HG02840 (cell line): ENCODE measurements around the gene S100A16.
A peak's percentile ranks its signal among the peaks of the same experiment; 100 is the strongest.

Experiments used
- ATAC-seq: cut with Tn5 transposase; IDR thresholded peaks from one replicate; pipeline ENCODE4 v1.9.1; 2021; ENCODE audit warnings: mild to moderate bottlenecking, moderate library complexity, moderate number of reproducible peaks; ENCODE audit not compliant: unreplicated experiment, low FRiP score

The S100A16 gene

DNA sequence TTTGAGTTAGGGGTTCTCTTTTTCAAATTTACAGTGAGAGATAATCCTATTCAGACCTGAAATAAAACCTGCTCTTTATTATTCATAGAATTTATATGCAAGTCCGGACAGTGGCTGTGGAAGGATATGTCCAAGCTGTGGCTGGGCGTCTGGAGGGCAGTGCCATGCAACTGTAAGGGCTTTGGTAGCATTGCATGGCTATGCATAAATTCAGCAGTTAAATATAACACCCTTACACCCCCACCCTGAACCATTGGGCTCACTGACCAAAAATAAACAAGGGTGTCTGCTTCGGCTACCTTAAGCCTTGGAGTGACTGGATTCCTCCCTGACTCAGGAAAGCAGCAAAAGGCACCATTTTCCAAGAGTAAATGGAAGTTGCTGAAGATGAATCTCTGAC is 26.3 kb upstream of the S100A16 start:
- no peak for ATAC-seq

DNA sequence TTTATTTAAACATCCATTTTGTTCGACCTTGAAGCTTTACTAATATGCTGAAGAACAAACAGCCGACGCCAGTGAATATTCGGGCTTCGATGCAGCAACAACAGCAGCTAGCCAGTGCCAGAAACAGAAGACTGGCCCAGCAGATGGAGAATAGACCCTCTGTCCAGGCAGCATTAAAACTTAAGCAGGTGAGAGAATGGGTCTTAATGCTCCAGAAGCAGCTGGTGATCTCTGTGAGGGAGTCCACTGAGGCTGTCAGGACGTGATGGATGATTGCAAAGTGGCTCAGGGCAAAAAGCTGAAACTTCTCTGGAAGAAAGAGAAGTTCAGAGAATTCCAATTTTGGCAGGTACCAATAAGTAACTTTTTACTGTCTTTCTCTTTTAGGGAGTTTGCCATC is 25.3 kb upstream of the S100A16 start:
- no peak for ATAC-seq

DNA sequence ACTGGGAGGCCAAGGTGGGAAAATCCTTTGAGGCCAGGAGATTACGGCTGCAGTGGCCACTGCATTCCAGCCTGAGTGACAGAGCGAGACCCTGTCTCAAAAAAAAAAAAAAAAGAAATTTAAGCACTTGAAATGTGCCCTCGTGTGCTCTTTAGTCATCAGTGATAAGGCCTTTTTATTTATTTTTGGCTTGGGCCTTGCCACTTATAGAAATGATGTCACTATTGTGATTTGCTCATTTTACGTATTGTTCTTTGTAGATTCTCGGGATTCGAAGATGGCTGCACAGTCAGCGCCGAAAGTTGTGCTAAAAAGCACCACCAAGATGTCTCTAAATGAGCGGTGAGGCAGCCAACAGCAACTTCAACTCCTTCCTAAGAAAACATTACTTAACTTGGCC is 23.4 kb upstream of the S100A16 start:
- ATAC-seq: no peak

DNA sequence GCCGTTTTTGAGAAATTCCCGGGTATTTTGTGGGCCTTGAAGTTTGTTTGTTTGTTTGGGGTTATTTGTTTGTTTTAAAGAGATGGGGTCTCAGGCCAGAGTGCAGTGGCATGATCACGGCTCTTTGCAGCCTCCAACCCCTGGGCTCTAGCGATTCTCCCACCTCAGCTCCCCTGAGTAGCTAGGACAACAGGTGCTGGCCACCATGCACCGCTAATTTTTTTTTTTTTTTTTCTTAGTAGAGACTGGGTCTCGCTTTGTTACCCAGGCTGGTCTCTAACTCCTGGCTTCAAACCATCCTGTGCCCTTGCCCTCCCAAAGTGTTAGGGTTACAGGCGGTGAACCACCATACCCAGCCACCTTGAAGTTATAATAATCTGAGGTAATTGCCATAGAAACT is 22.9 kb upstream of the S100A16 start:
- ATAC-seq: no peak

DNA sequence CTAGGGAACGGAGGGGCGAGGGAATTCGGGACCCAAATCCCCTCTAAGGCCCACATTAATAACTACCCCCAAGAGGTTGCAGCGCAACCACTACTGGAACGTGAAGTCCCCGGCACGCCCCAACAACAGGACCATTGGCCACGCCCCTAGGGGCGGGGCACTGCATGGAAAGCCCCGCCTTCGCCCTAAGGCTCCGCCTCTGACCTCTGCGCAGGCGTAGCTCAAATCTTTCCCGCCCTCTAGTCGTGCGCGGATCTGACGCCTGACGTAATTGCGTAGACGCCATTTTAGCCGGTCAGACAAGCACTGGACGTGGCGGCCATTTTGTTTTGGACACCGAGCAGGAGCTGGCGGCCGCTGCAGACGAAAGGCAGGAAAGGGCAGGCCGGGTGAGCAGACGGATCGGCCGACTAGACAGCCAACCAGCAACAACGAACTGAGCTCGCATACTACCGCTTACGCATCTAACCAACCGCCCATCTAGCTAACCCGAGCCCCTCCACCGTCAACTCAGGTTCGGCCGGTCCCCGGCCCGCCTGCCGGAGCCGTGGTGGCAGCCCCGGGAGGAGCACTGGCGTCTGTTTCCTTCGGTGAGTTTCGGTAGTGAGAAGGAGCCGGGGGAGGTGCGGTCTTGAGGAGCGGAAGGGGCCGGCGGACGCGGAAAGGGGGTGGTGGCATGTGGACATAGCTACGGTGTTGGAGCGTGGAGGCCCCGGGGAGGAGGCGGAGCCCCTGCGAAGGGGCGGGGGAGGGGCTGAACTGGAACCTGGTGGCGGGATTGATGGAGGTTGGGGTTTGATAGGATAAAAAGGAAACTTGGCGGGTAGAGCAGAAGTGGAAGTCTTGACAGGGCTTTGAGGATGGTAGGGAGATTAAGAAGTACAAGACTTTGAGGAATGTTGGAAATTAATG is 21.1 kb upstream of the S100A16 start, which contains the start of gene CHTOP:
TSS of gene CHTOP (plus strand) at position 313 of the 912 bp plus-strand sequence. CDS start 2,523 bp downstream, outside the sequence.
- peak; percentile 92 for ATAC-seq

DNA sequence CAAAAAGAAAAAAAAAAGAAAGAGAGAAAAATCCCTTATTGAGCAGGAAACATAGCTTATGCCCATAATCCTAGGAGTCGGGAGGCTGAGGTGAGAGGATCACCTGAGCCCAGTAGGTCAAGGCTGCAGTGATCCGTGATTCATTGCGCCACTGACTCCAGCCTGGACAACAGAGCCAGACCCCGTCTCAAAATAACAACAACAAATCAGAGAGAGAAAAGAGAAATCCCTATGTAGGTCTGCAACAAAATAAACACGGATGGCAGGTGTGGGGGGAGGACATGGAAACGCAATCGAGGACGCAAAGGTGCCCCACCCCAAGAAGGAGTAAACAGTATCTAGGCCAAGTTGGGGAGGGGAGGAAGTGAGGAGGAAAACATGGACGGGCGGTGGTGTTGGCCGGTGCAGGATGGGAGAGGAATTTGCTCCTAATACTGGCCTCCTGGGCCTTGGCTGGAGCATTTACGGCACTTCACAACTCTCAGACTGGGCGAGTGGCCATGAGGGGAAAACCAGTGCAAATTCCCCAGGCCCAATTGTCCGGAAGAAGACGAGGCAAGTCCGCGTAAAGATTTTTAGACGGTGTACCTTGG is 20.3 kb upstream of the S100A16 start:
- ATAC-seq: no peak

DNA sequence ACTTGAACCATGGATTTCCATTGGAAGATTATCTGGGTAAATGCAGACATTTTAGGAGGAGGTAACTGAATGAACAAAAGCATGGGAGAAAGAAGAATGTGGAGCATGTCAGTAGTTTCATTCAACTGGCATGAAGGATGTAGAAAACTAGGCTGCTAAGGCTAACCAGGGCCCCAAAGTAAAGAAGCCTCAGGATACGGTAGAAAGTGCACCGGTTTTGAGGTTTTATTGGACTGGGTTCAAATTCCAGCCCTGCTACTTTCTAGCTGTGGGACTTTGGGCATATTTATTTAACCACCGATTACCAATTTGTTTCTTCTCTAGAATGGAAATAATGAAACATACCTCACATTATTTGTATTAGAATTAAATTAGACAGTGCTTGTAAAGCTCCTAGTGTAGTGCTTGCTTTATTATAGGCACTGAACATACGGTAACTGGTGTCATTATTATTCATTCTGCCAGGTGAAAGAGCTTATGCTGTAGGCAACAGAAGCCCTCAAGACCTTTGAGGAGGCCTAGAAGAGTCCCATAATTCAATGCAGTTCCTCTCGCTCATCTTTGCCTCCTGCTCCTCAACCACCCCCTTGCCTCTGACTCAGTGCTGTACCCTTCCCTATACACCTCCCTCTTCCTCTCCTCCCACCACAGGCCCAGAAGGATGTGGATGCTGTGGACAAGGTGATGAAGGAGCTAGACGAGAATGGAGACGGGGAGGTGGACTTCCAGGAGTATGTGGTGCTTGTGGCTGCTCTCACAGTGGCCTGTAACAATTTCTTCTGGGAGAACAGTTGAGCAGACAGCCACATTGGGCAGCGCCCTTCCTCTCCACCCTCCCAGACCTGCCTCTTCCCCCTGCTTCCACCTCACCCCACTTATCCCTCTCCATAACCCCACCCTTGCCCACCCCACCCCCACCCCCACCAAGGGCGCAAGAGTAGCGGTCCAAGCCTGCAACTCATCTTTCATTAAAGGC is 18.4 kb upstream of the S100A16 start:
- ATAC-seq: no peak

DNA sequence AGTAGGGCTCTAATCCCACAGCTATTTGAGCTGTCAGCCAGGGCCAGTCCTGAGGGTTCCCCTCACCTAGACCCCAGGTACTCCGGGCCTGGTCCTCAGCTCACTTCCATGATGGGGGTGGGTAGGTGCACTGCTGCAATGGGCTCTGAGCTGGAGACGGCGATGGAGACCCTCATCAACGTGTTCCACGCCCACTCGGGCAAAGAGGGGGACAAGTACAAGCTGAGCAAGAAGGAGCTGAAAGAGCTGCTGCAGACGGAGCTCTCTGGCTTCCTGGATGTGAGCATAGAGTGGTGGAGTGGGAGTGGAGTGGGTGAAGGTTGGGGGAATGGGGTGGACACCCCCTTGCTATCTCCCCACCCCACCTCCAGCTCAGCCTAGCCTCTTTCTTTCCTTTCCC is 17.4 kb upstream of the S100A16 start:
- no peak for ATAC-seq

DNA sequence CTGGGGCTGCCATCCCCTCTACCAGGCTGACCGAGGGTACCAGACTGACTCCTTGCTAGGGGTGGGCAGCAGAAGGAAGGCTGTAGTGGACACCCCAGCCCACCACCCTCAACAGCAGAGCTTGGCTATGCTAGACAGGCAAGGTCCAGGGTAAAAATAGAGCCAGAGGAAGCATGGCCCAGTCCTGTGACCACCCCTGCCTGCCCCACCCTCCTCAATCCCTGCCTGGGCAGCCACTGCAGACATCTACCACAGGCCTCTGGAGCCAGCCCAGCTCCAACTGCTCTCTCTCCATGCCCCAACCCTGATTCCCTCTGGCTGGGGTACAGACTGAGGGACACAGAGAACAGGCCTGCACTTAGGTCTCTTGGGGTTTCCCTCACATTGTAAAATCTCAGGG is 17.0 kb upstream of the S100A16 start:
- no peak for ATAC-seq

DNA sequence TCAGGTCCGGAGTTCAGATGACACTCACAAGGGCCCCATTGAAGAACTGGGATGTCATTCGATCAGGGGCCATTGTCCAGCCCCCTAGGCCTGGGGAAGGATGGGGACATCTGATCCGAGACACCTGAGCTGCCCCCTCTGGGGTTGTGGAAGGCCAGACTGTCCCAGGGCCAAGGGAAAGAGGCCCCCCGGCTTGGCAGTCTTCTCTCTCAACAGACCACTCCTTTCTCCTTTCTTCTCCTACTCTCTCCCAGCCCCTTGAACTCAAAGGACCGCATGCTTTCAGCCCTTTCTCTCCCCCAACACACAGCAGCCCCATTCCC is 16.4 kb upstream of the S100A16 start:
- no peak for ATAC-seq

DNA sequence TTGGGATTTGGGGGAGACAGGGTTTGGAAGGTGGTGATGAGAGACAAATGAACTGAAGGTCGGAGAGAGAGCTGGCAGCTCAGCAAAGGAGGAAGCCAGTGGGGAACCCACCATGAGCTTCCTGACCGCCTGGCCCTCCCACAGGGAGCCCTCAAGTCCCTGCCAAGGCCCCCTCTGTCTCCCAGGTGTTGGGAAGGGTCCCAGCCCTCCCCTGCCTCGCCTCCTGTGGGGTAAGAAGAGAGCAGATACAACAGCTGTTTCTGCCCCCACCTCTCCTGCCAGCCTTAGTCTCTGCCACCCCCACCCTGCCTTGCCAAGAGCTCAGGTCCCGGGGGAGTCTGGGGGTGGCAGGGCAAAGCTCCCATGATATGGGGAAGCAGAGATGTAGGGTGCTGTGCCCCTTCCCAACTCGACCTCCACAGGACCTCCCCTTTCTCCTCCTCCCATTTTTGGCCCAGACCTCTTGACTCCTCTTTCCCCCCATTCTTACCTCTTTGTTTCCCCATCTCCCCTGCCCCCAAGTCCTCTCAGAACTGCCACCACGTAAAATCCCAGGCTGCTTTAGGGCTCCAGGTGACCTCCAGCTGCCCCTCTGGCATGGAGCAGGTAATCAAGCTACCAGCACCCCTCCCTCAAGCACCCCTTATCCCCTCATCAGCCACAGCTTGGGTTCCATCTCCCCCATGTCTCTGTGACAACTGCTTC is 15.9 kb upstream of the S100A16 start:
- ATAC-seq: no peak

DNA sequence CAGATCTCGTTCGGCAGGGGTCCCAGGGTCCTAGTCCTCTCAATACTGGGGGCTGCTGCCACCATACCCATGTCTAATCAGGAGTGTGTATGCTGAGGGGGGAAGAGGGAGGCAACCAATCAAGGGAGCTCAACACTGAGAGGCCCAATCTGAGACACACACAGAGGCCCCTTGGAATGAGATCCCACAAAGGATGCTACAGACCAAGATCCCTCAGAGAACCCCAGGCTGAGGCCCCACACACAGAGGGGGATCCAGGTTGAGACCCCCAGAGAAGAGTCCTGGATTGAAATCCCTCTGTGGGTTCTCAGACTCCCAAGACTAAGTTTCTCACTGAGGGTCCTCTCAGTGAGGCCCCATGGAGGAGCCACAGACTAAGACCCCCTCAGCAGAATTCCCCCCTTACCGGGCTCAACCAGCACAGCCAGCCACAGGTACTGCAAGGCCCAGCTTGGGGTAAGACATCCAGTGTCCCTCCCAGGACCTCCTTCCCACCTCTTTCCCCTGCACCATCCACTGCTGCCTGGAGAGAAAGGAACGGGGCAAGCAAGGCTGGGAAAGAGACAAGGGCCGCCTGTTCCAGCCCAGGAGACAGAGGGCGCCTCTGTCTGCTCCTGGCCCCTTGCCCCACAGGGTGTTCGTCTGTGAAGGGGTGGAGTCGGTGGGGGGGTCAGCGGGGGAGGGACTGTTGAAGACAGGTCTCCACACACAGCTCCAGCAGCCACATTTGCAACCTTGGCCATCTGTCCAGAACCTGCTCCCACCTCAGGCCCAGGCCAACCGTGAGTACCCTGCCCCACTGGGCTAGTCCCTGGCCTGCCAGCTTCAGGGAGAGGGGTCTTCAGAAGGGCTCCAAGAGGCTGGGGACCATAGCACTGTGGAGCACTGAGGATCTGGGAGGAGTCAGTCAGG is 15.0 kb upstream of the S100A16 start, which contains the start of gene S100A1:
TSS of gene S100A1 (plus strand) at position 720 of the 912 bp plus-strand sequence. CDS start 2,088 bp downstream, outside the sequence.
- ATAC-seq: no peak

DNA sequence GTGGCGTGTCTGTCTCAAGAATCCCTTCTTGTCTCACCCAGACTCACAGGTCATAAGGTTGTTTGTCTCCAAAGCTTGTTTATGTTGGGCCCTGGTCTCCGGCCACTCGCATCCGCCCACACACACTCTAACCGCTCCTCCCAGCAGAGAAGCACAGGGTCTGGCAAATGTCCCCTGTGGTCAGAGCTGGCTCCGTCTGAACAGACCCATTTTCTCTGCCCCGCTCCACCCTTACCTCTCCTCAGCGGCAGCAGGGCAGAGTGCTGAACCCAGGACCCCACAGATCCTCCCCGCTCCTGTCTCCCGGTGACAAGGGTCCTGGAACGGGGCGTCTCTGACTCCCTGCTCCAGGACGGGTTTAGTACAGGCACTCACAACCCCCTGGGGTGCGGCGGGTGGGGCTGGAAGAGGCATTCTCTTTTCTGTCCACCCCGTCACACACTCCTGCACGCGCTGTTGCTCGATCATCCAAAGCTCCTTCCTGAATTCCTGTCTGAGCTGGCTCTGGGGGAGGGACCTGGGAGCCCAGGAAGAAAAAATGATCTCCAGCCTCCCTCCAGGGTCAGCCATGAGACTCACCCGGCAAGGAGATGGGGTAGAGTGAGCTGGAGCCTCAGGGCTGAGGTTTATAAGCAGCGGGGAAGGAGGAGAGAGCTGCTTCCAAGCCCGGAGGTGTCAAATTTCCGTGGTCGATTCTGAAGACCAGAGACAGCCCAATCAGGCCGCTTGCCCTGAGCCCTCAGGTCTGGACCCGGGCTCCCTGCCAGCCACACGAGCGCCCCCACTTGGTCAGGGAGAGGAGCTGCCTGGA is 14.2 kb upstream of the S100A16 start, which contains the start of gene S100A13:
TSS of gene S100A13 (minus strand) at position 602 of the 811 bp plus-strand sequence. CDS start 1,033 bp downstream, outside the sequence.
- no peak for ATAC-seq

DNA sequence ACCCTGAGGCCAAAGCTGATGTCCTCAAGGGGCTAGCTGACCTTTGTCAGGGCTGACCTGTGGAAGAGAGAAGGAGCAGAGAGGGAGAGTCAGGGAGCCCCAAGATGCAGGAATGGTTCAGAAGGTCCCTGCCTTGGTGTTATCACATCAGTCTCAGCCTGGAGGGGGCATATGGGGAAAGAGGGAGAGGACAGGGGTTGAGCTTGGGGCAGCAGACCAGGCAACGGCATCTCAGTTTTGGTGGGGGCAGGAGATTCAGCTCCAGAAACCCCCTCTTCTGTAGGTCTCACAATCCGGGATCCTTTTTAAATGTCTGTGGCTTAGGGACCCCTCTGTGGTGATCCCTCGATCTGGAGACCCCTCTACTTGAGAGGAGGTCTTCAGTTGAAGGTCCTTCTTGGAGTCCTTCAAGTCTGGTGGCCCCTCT is 13.6 kb upstream of the S100A16 start:
- no peak for ATAC-seq

DNA sequence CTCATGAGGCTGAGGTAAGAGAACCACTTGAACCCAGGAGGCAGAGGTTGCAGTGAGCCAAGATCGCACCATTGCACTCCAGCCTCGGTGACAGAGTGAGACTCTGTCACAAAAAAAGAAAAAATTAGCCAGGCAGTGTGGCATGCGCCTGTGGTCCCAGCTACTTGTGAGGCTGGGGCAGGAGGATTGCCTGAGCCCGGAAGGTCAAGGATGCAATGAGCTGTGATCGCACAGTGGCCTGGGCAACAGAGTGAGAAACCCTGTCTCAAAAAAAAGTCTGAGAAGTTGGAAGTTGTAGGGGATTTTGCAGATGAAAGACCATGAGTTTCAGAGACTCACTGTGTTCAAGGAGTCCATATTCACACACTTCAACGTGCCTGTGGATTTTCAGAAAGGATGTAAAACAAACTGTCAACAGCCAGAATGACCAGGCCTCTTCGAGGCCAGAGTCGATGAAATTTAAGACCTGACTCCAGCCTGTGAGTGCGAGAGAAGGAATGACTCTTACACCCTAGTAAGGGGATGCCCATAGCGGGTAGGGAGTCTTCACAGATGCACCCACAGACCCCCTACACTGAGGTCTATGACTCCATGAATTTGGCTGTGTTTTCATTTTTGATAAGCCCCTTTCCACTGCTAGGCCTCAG is 12.2 kb upstream of the S100A16 start:
- ATAC-seq: no peak

DNA sequence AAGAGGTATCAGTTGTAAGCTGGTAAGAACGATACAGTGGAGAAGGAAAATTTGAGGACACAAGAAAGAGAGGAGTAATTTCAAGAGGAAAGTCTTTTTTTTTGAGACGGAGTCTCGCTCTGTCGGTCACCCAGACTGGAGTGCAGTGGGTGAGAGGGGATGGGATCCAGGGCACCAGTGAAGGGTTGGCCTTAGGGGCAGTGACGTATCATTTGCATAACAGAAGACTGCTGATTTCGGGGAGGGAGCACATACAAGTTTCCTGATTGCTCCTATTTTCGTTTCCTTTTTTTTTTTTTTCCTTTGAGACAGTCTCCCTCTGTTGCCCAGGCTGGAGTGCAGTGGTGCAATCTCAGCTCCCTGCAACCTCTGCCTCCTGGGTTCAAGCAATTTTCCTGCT is 10.2 kb upstream of the S100A16 start:
- ATAC-seq: no peak

DNA sequence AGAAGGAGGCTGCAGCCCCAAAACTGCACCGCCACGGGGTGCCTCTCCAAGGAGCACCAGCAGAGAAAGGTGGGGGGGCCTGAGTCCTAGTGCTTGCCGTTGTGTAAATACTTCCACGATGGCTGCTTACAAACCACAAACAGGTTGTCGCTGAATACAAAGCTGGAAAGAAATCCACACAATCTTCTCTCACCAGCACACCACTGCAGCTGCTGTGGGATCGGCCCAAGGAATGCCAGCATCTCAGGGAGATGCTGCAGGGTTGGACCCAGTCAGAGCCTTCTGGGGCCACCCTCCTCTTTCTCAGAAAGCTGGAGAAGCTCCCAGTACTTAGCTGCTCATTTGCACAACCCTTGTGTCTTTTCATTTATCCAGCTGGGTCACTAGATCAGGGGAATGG is 6.2 kb upstream of the S100A16 start:
- ATAC-seq: no peak

DNA sequence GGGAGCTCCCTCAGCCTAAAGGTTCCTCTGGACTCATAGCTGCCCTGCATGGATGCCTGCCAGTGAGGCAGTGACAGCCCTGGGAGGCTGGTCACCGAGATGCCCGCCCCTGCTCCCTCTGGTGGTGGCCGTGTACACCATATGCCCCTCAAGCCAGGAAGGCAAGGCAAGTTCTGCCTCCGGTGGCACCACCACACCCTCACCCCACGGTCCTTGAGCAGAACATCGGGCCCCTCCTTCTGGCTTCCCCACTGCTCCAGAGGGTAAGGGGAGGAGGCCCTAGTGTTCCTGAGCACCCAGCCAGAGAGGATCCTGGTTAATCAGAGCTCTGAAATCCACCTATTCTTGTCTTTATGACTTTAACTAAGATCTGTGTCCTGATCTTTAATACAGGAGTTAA is 4.7 kb upstream of the S100A16 start:
- ATAC-seq: no peak
